NB4 (cell line): ENCODE measurements around the gene PES1.

Source experiments
- CTCF ChIP-seq: IDR thresholded peaks from one replicate; pipeline ENCODE4 v1.5.1; 2012; ENCODE audit warnings: low read depth, low read length
- MAX ChIP-seq: IDR thresholded peaks from 2 replicates; pipeline ENCODE4 v1.6.1; 2011; ENCODE audit warnings: low read depth, low read length
- POLR2A ChIP-seq: IDR thresholded peaks from 2 replicates; pipeline ENCODE4 v1.6.1; 2011; ENCODE audit warnings: mild to moderate bottlenecking; ENCODE audit not compliant: insufficient read length; ENCODE audit errors: extremely low read depth

GRCh38 chr22:30538280-30538679 lies 53.4 kb downstream of the PES1 start:
- TF ChIP-seq CTCF (no peak), MAX (no peak), POLR2A (no peak)
